GM04504 (cell line): ENCODE results near the gene LSG1.
"Not testable (repeated sequence)": the region's sequence is repeated elsewhere in the genome, so short reads cannot be mapped to it uniquely, and the experiment has no call there.

ENCODE experiments used
- DNase-seq: peaks from one replicate; pipeline ENCODE4 v3.0.0-alpha.2; 2012; ENCODE audit warnings: low read depth

LSG1 gene

DNA sequence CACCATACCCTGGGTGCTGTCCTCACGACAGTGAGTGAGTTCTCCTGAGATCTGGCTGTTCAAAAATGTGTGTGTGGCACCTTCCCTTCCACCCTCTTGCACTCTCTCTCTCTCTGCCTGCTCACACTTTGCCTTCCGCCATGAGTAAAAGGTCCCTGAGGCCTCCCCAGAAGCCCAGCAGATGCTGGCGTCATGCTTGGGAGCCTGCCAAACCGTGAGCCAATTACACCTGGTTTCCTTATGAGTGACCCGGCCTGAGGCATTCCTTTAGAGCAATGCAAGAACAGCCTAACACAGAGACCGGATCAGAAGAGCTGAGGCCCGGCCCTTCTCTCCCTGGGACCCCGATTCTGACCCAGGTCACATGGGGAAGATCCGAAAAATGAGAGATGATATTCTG is 54.2 kb downstream of the LSG1 start:
- DNase-seq = no peak

DNA sequence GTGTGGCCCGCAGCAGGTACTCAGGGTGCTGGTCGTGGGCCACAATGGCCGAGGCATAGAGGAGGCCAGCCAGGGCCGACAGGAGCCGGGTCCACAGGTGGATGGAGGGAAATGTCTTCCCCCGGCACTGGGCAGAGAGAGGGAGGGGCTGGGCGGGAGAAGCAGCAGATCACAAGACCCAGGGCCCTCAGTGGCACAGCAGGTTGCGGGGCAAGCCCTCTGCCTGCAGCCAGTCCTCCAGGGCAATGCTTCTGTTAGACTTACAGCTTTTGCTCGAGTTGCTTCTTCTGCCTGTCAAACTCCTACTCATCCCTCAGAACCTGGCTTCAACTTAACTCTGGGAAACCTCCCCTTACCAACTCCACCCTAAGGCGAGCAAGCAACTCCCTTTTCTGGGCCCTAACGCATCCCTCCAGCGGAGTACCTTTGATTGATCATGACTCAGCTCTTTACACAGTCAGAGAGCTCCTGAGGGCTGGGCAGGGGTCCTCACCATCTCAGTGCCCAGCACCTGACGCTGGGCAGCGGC is 54.8 kb downstream of the LSG1 start:
- no peak for DNase-seq

DNA sequence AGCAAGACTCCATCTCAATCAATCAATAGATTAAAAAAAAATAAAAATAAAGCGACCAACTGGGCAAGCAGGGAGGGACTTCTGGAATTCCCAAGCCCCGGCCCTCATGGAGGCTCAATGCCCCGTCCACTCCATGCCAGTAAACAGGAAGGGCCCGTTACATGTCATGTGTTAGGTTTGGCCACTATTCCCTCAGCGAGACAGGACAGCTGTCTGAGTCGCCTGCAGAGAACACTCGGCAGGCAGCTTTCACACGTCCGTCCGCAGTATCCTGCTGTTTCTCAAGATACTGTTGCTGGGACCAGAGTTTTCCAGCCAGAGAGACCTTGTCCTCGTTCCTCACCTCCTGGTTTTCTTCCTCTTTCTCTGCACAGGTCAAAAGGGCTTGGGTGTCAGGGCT is 56.8 kb downstream of the LSG1 start:
- DNase-seq = no peak

DNA sequence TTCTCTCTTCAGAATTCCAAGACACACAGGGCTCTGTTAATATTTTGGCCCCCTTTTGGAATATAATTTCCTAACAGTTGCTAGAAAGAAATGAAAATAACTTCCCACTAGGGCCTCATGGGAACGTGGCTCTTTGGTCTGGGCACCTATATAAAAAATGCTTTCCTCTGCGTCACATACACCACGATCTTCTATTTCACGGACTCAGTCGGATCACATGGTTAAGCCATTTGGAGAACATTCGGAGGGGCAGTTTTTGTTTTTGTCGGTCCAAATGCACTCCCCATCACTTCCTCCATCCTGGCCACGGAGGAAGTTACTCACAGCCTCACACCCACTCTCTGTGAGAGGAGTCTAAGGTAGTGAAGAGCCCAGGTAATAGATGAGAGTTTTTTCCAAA is 59.8 kb downstream of the LSG1 start:
- DNase-seq = no peak

DNA sequence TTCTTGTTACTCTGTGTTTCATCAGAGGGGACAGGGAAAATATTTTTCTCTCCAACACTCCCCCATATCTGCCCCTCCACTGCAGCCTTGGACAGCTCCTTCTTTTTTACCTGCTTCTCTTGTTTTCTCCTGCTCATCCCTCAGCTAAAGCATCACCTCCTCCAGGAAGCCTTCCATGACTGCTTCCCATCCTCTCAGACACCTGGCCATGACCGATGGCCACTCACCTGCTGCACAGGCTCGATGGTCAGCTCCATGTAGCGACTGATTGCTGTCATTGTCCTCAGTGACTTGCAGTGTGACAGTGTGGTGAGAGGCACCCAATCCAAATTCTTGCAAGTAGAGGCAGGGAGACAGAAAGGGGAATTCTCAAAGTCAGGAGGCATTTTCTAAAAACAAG is 61.3 kb downstream of the LSG1 start:
- DNase-seq = no peak

DNA sequence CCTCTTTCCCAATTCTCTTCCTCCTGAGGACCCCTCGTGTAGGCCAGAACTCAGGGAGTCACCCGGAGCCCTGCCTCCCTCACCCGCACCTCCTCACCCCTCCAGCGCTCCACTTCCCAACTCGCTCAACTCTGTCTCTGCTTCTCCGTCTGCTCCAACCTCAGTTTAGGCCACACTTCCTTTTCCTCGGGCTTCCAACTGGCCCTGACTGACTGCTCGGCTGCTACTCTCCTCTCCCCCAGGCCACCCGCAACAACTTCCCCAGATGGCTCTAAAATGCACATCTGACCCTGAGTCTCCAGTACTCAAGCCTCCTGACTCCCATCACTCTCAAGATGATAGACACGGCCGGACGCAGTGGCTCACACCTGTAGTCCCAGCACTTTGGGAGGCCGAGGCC is 62.4 kb downstream of the LSG1 start:
- no peak for DNase-seq

DNA sequence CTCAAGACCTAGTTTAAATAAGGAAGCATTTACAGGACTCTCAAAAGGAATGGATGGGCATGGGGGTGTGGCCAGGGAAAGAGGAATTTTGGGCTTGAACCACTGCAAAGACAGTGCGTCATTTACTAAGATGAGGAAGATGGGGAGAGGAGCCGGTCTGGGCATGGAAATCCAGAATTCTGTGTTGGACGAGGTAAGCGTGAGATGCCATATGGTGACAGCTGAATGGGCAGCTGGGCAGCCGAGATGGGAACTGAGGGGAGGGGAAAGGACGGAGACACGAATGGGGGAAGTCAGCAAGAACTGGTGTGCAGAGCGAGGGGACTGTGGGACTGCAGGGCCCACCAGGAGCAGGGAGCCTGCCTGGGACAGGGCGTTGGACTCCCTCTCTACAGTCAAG is 63.0 kb downstream of the LSG1 start:
- no peak for DNase-seq

DNA sequence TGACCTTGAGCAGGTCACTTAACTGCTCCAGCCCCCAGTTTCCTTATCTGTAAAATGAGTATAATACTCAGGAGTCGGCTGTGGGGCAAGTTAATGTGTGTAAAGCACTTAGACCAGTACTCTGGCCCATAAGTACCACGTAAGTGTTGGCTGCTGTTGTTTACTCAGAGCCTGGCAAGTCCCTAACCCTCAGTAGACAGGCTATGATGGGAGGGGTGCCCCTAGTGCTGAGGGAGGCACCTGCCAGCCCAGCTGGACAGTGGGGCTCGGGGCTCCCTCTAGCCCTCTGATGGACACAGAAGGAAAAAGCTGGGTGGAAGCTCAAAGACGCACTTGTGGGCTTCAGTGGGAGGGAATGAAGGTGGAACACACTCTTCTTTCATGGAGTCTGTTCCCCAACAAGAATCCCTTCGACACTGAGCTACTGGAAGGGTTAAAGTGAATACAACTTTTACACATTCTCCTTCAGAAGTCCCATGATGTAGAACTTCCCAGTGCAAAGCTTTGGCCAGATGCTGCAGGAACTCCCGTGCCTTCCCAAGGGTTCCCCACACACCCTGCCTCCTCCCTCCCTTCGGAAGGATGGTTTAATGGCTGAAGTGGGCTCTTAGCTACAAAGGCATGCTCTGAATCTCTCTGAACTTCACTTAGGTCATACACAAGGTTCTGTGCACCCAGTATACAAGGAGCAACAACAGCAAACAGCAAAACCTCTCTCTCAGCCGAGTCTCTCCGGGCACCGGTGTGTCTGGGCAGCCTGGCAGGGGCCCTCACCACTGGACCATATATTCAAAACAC is 64.2 kb downstream of the LSG1 start:
- no peak for DNase-seq

DNA sequence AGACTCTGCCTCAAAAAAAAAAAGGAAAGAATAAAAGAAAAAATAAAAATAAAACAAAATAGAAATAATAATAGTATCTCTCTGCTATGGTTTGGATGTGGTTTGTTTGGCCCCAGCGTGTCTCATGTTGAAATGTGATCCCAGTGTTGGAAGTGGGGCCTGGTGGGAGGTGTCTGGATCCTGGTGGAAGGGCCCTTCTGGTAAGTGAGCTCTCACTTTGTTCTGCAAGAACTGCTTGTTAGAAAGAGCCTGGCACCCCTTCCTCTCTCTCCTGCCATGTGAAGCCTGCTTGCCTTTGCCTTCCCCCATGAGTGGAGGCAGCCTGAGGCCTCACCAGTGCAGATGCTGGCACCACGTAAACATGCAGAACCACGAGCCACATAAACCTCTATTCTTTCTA is 65.0 kb downstream of the LSG1 start:
- DNase-seq = no peak

DNA sequence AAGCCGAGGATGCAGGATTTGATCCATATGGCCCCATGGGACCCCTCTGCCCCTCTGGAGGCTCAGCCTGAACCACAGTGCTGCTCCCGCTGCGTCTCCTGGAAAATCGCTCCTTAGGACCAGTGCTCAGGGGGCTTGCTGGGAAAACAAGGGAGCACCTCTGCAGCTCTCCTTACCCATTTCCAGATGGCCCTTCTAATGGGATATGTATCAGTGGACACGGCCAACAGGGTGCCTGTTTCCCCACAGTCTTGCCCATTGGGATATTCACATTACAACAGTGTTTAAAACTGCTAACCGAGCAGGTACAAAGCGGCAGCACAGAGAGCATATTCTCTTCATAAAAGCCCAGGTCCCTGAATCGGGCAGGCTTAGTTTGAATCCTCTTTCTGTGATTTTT is 65.8 kb downstream of the LSG1 start:
- DNase-seq = no peak

DNA sequence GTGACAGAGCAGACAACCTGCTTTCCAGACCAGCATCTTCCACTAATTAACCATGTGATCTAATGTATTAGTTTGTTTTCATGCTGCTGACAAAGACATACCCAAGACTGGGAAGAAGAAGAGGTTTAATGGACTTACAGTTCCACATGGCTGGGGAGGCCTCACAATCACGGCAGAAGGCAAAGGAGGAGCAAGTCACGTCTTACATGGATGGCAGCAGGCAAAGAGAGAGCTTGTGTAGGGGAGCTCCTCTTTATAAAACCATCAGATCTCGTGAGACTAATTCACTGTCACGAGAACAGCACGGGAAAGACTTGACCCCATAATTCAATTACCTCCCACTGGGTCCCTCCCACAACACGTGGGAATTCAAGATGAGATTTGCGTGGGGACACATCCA is 66.7 kb downstream of the LSG1 start:
- not testable (repeated sequence) for DNase-seq

DNA sequence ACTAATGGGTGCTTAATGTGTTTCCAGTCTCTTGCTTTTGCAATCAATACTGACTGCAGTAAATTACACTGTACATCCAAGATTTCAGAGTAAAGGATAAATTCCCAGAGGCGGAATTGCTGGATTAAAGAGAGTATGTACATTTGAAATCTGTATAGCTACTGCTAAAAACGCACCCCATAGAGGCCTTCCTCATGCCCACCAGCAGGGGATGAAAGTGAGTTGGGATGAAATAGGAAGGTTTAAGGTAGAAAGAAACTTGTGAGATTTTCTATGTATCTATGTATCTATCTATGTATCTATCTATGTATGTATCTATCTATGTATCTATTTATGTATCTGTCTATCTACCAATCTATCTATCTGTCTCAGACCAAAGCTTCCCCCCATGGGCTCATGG is 67.2 kb downstream of the LSG1 start:
- no peak for DNase-seq

DNA sequence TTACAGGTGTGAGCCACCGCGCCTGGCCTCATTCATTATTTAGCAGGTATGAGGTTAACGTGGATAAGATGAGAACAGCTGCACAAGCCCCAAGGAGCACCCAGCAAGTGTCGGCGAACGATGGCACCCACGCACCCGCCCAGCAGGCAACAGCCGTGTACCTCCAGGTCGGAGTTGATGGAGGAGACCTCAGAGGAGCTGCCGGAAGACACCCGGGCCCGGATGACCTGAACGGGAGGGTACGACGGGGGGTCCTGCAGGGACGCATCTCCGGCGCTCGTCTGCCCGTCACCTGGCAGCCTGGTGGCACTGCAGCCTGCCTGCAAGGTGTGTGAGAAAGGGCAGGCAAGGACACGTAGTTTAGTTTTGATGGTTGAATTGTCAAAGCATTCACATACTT is 67.9 kb downstream of the LSG1 start:
- no peak for DNase-seq

DNA sequence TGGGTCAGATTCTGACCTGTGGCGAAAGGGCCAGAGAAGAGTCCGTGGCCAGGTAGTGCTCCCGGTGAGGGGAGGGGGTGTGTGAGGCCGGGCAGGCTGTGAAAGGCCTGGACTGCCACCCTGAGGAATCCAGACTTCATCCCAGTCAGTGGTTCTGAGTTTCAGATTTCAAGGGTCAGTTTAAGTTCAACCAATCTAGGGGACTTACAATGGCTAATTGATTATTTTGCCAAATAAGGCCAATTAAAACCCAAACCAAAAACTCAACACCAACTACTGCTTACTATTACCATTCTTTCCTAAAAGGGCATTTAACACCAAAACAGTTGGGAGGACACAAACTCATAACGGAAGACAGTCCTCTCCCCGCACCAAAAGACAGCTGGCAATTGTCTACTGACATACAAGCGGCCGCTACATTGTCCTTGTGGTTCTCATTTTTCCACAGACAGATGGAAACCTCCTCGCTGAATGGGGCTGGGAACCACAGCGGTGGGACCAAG is 69.3 kb downstream of the LSG1 start:
- DNase-seq = no peak

DNA sequence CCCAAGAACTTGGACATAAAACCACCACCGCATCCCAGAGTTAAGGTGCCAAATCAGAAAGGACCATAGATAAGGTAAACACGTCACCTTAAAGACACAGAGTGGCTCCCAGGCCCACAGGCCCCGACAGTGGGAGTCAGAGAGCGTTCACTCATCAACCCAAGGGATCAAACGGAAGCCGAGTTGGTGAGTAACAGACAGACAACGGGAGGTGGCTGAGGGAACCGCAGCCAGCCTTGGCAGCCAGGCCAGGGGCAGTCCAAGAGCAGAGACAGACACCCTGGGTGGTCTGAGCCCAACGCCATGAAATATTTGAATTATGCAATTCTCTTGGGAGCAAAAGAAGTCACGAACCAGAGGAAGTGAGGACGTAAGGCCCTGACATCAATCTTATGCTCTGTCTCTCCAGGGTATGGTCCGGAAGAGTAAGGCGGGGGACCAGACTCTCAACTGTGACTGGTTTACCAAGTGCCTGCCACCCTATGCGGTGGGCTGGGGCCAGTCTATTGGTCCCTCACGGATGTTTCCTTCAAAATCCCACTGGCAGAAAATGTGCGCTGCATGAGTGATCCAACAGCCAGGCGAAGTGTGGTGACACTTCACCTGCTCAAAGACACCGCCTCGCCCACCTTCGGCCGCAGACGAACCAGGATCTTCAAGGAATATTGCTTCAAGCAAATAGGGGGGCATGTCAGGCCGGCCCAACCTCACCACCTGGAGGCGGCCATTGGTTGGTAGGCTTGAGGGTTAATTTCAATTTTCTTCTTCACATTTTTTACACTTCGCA is 73.0 kb downstream of the LSG1 start:
- DNase-seq = peak; percentile 73

DNA sequence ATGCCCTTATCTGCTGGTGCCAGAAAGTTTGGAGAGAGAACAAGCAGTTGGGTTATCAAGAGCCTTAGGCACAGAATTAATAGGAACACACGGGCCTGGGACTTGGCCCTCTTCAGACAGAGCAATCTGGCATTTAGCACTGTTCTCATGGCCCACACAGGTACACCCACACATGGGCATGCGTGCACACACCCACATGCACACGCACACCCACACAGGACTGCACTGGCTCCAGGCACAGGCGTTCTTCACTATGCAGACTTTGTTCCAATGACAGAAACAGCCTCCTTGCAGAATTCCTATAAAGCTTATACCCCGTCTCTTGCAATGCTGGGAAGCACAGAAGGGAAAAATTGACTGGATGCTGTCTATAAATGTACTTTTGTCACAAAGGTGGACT is 75.1 kb downstream of the LSG1 start:
- no peak for DNase-seq

DNA sequence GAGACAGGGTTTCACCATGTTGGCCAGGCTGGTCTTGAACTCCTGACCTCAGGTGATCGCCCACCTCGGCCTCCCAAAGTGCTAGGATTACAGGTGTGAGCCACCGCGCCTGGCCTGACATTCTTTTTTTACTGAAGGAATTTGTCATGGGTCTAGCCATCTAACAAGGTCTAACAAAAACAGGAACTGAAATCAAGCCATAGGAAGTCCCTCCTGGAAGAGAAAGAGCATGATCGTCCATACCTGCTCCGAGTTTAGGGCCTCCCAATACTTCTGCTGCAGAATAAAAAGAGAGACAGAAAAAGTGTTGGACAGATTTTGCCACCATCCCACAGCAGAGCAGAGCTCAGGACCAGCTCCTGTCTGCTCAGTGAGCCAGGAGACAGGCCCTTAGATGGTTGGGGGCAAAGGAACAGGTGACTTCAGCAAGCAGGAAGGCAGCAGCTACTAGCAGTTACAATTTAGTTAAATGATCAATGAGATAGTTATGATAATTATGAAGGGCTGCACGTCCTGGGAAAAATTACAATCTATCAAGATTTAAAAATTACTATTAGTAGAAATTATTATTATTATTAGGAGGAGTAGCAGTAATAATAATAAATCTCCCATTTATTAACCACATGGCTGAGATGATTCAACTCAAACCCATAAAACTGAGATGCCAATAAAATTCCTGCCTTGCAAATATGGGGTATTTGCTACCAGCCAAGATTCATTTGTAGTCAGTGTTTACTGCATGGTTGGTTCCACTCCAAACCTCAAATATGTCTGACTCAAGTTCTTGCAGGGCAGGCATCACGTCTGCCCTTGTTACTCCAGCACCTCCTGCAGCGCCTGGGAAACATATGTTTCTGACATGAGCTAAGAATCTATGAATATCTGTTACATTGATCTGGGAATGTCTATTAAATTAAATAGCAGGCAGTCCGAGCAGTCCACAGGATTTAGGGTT is 78.9 kb downstream of the LSG1 start:
- DNase-seq = peak; percentile 99
